OCI-LY7 (cell line): ENCODE results near the gene OSBPL7. TPM values are rescaled to one million over a fixed set of nuclear protein-coding genes. Genes with fewer than 3 reads are reported as not detected.

Experiments
- BruUV-seq: library from RNA; stranded (reverse); fragments of 400-500 nt; replicated peaks from 2 replicates; lab custom pipeline; 2021; lab: Mats Ljungman, UMichigan
- CTCF ChIA-PET: fragments of 300-600 bp; sonication (Branson Sonifier 250); formaldehyde crosslinking; loops from one replicate; lab custom pipeline; 2022; ENCODE audit warnings: antibody characterized with exemption; ENCODE audit not compliant: unreplicated experiment; lab: Charles Lee
- POLR2A ChIA-PET: fragments of 300-600 bp; sonication (Branson Sonifier 250); formaldehyde crosslinking; loops from one replicate; lab custom pipeline; 2022; ENCODE audit warnings: antibody characterized with exemption; lab: Charles Lee
- DNase-seq: peaks from one replicate; pipeline ENCODE4 v3.0.0-alpha.2; 2015; ENCODE audit warnings: low spot score
- H2AFZ ChIP-seq: fragments of 200-600 bp; sonication (generic), shearing (Covaris generic); 2 replicates; pipeline ENCODE4 v1.6.1; 2014; ENCODE audit warnings: mild to moderate bottlenecking, antibody characterized with exemption, low read length, moderate library complexity
- H3K27ac ChIP-seq: fragments of 200-600 bp; sonication (generic); 2 replicates; pipeline ENCODE4 v1.5.1; 2014; ENCODE audit warnings: mixed run types, low read depth, mild to moderate bottlenecking, moderate library complexity, low read length, inconsistent platforms; ENCODE audit not compliant: poor library complexity, severe bottlenecking
- H3K36me3 ChIP-seq: fragments of 200-600 bp; sonication (generic); 2 replicates; pipeline ENCODE4 v1.6.1; 2014; ENCODE audit warnings: mild to moderate bottlenecking, antibody characterized with exemption, low read length, moderate library complexity, mixed read lengths; ENCODE audit not compliant: insufficient read depth
- H3K4me1 ChIP-seq: fragments of 200-600 bp; sonication (generic); 2 replicates; pipeline ENCODE4 v1.5.1; 2014; ENCODE audit warnings: mild to moderate bottlenecking, low read length; ENCODE audit not compliant: insufficient read depth, poor library complexity, severe bottlenecking
- H3K4me2 ChIP-seq: fragments of 200-600 bp; sonication (generic); 2 replicates; pipeline ENCODE4 v1.6.1; 2014; ENCODE audit warnings: mild to moderate bottlenecking, low read length
- H3K4me3 ChIP-seq: fragments of 200-600 bp; sonication (generic); 2 replicates; pipeline ENCODE4 v1.5.1; 2014; ENCODE audit warnings: mild to moderate bottlenecking, low read depth, low read length; ENCODE audit not compliant: poor library complexity, severe bottlenecking
- H3K79me2 ChIP-seq: fragments of 200-600 bp; sonication (generic); 2 replicates; pipeline ENCODE4 v1.6.1; 2016; ENCODE audit warnings: low read depth, mild to moderate bottlenecking, low read length, moderate library complexity, mixed read lengths; ENCODE audit not compliant: insufficient read depth
- H3K9me2 ChIP-seq: fragments of 200-600 bp; sonication (generic); 2 replicates; pipeline ENCODE4 v1.6.1; 2016; ENCODE audit warnings: mild to moderate bottlenecking, low read length, mixed read lengths; ENCODE audit not compliant: insufficient read depth
- H3K9me3 ChIP-seq: fragments of 200-600 bp; sonication (generic); 2 replicates; pipeline ENCODE4 v1.6.1; 2014; ENCODE audit warnings: mild to moderate bottlenecking, mixed run types, low read length, mixed read lengths
- H4K20me1 ChIP-seq: fragments of 200-600 bp; sonication (generic); 2 replicates; pipeline ENCODE4 v1.6.1; 2014; ENCODE audit warnings: mild to moderate bottlenecking, antibody characterized with exemption, low read length, moderate library complexity, mixed read lengths; ENCODE audit not compliant: insufficient read depth
- EZH2phosphoT487 ChIP-seq: fragments of 200-600 bp; sonication (generic); IDR thresholded peaks from 2 replicates; pipeline ENCODE4 v1.6.1; 2018; ENCODE audit warnings: low read depth, borderline replicate concordance, mild to moderate bottlenecking, mixed run types, antibody characterized with exemption, low read length, moderate library complexity, mixed read lengths
- intact Hi-C: fragments of 100-400 bp; cut with micrococcal nuclease; formaldehyde crosslinking; loops from one replicate; pipeline ENCODE4 v1.10.0; 2022; ENCODE audit not compliant: unreplicated experiment
- total RNA-seq, 2 experiments: library from RNA; depleted of rRNA in 1 of 2; stranded (reverse); fragments of >200 nt in 1 of 2; shearing (Covaris generic) in 1 of 2; gene quantifications; 2 replicates each; pipeline ENCODE4 v1.2.3, GENCODE V29; 2014 to 2022
- TF ChIP-seq, protein P1 (sequence below): fragments of 200-600 bp; sonication (generic); conservative IDR thresholded peaks from 2 replicates; pipeline ENCODE4 v1.5.1; 2014; ENCODE audit warnings: mild to moderate bottlenecking, antibody characterized with exemption, low read length, moderate library complexity, mixed read lengths

Gene OSBPL7
- total RNA-seq, 2 experiments from 2014 or later: 24.4 to 35.7 TPM

DNA sequence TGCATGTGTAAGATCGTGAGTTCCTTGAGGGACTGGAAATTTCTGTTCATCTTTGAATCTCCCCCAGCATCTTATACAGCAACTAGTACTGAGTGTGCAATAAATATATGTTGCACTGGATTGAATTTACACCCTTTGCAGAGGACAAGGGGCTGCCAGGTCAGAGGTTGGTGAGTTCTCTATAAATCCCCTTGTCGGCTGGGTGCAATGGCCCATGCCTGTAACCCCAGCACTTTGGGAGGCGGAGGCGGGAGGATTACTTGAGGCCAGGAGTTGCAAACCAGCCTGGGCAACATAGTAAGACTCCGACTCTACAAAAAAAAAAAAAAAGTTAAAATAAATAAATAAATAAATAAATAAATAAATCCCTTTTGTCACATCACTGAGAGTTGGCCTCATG, 38.8 kb upstream of the OSBPL7 start:
- no peak overlapping the region for H3K4me3 ChIP-seq
- no peak for DNase-seq
- H4K20me1 ChIP-seq: no peaks in the 10 kb centered on the region
- H3K36me3 ChIP-seq: no peaks in the 10 kb centered on the region
- H3K9me2 ChIP-seq: no peaks in the 10 kb centered on the region
- no peak overlapping the region for H3K27ac ChIP-seq
- H3K4me1 ChIP-seq: peaks cover 4% of the 10 kb centered on the region
- intact Hi-C loops: no loop called here
- H3K4me2 ChIP-seq: no peak overlapping the region
- CTCF ChIA-PET: no interaction called here
- TF ChIP-seq, protein P1, sequence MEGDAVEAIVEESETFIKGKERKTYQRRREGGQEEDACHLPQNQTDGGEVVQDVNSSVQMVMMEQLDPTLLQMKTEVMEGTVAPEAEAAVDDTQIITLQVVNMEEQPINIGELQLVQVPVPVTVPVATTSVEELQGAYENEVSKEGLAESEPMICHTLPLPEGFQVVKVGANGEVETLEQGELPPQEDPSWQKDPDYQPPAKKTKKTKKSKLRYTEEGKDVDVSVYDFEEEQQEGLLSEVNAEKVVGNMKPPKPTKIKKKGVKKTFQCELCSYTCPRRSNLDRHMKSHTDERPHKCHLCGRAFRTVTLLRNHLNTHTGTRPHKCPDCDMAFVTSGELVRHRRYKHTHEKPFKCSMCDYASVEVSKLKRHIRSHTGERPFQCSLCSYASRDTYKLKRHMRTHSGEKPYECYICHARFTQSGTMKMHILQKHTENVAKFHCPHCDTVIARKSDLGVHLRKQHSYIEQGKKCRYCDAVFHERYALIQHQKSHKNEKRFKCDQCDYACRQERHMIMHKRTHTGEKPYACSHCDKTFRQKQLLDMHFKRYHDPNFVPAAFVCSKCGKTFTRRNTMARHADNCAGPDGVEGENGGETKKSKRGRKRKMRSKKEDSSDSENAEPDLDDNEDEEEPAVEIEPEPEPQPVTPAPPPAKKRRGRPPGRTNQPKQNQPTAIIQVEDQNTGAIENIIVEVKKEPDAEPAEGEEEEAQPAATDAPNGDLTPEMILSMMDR: no peak
- TF ChIP-seq EZH2phosphoT487: no peak
- no TSS peak for BruUV-seq
- H3K9me3 ChIP-seq: no peaks in the 10 kb centered on the region
- POLR2A ChIA-PET: no interaction called here
- no peaks in the 10 kb centered on the region for H3K79me2 ChIP-seq
- H2AFZ ChIP-seq: no peak overlapping the region

- no peak overlapping the region for H3K4me2 ChIP-seq
- H3K79me2 ChIP-seq: no peaks in the 10 kb centered on the region
- H3K27ac ChIP-seq: no peak overlapping the region
- POLR2A ChIA-PET: no interaction called here
- no peak overlapping the region for H2AFZ ChIP-seq
- H3K9me2 ChIP-seq: no peaks in the 10 kb centered on the region
- CTCF ChIA-PET: no interaction called here
- no peak overlapping the region for H3K4me3 ChIP-seq
- peaks cover 3% of the 10 kb centered on the region for H3K4me1 ChIP-seq
- no peaks in the 10 kb centered on the region for H4K20me1 ChIP-seq
- no peak for DNase-seq
- no peak for TF ChIP-seq EZH2phosphoT487
- TF ChIP-seq, protein P1: no peak
- intact Hi-C loops: no loop called here
- no peaks in the 10 kb centered on the region for H3K36me3 ChIP-seq
- H3K9me3 ChIP-seq: no peaks in the 10 kb centered on the region
- no TSS peak for BruUV-seq
Observed at GRCh38 chr17:47857551-47858455, 36.2 kb upstream of the OSBPL7 start.

- Histone ChIP-seq H3K27ac (no peak overlapping the region), H3K4me1 (no peaks in the 10 kb centered on the region), H4K20me1 (no peaks in the 10 kb centered on the region), H3K9me2 (no peaks in the 10 kb centered on the region), H3K4me3 (no peak overlapping the region), H3K4me2 (no peak overlapping the region), H3K36me3 (no peaks in the 10 kb centered on the region), H3K79me2 (no peaks in the 10 kb centered on the region), H3K9me3 (no peaks in the 10 kb centered on the region), H2AFZ (no peak overlapping the region)
- intact Hi-C loops: no loop called here
- ChIA-PET CTCF (no interaction called here), POLR2A (interaction anchor here (0.6 kb wide), 1 partner anchor 14 kb away, joined by 3 read pairs; no protein-coding TSS in a partner anchor)
- TF ChIP-seq, protein P1: no peak
- no peak for TF ChIP-seq EZH2phosphoT487
- no peak for DNase-seq
- BruUV-seq: no TSS peak
Observed at GRCh38 chr17:47856830-47857229, 35.2 kb upstream of the OSBPL7 start.
